Endothelial cell of umbilical vein (primary cell): ENCODE measurements around the gene PITPNM3. TPM values are rescaled to one million over a fixed set of nuclear protein-coding genes. Genes with fewer than 3 reads are reported as not detected.

ENCODE experiments used
- BruUV-seq: library from RNA; stranded (reverse); fragments of 400-500 nt; replicated peaks from 2 replicates; lab custom pipeline; 2021; lab: Mats Ljungman, UMichigan
- CTCF ChIA-PET: fragments of 300-600, 350-600 bp; sonication (Branson Sonifier 250); formaldehyde crosslinking; loops from one replicate; lab custom pipeline; 2021; ENCODE audit warnings: antibody characterized with exemption, inconsistent platforms; lab: Charles Lee
- POLR2A ChIA-PET: fragments of 300-600, 350-600 bp; sonication (Branson Sonifier 250); formaldehyde crosslinking; loops from one replicate; lab custom pipeline; 2021; ENCODE audit warnings: antibody characterized with exemption, inconsistent platforms; lab: Charles Lee
- DNase-seq: peaks from one replicate; pipeline ENCODE4 v3.0.0-alpha.2; 2011; ENCODE audit warnings: low read depth, low spot score
- FAIRE-seq: peaks from 2 replicates; lab custom pipeline; 2011; peaks lifted over from hg19 to GRCh38; lab: Jason Lieb, UNC
- H2AFZ ChIP-seq: 2 replicates; pipeline ENCODE4 v1.6.0; 2012; ENCODE audit warnings: low read depth, low read length, control low read depth, inconsistent platforms
- H3K27ac ChIP-seq: 2 replicates; pipeline ENCODE4 v1.5.1; 2011; ENCODE audit warnings: low read depth, mild to moderate bottlenecking, control low read depth, low read length, moderate library complexity; ENCODE audit not compliant: insufficient read depth
- H3K27me3 ChIP-seq, 2 experiments: 2 replicates each; pipeline versions ENCODE4 v1.6.0 to v1.6.1; 2011; ENCODE audit warnings: low read length in 2 of 2, mixed read lengths in 1 of 2; ENCODE audit not compliant: control insufficient read depth in 2 of 2, insufficient read depth in 2 of 2
- H3K36me3 ChIP-seq, 2 experiments: 2 replicates in 1 of 2; 3 replicates in 1 of 2; pipeline ENCODE4 v1.5.1; 2011; ENCODE audit warnings: low read length in 2 of 2, mild to moderate bottlenecking in 1 of 2, moderate library complexity in 1 of 2; ENCODE audit not compliant: control insufficient read depth in 2 of 2, insufficient read depth in 2 of 2; ENCODE audit errors: extremely low read depth in 1 of 2
- H3K4me1 ChIP-seq: 3 replicates; pipeline ENCODE4 v1.5.1; 2011; ENCODE audit warnings: mild to moderate bottlenecking, low read length; ENCODE audit not compliant: control insufficient read depth, insufficient read depth; ENCODE audit errors: extremely low read depth
- H3K4me2 ChIP-seq: 2 replicates; pipeline ENCODE4 v1.6.1; 2011; ENCODE audit warnings: low read length, control low read depth, mixed read lengths; ENCODE audit not compliant: insufficient read depth
- H3K4me3 ChIP-seq, 3 experiments: fragments of 200-600 bp in 1 of 3; sonication (generic), shearing (Covaris generic) in 1 of 3; replicated peaks in 1 of 3; 2 replicates each; pipeline ENCODE4 v1.5.1; 2011 to 2016; ENCODE audit warnings: control low read depth in 3 of 3, low read length in 3 of 3, mild to moderate bottlenecking in 2 of 3, inconsistent platforms in 1 of 3, low read depth in 1 of 3, moderate library complexity in 1 of 3; ENCODE audit not compliant: insufficient read depth in 1 of 3
- H3K79me2 ChIP-seq: 2 replicates; pipeline ENCODE4 v1.6.0; 2012; ENCODE audit warnings: low read length, inconsistent platforms; ENCODE audit not compliant: control insufficient read depth, insufficient read depth
- H3K9ac ChIP-seq: replicated peaks from 2 replicates; pipeline ENCODE3; 2011; ENCODE audit warnings: low read length, control low read depth; ENCODE audit not compliant: insufficient read depth; ENCODE audit errors: extremely low read depth
- H3K9me1 ChIP-seq: replicated peaks from 3 replicates; pipeline ENCODE4 v1.6.0; 2011; ENCODE audit warnings: mild to moderate bottlenecking, low read length; ENCODE audit not compliant: control insufficient read depth, insufficient read depth; ENCODE audit errors: extremely low read depth
- H3K9me3 ChIP-seq: replicated peaks from 2 replicates; pipeline ENCODE4 v1.5.1; 2012; ENCODE audit warnings: low read length, inconsistent platforms; ENCODE audit not compliant: control insufficient read depth, insufficient read depth
- H4K20me1 ChIP-seq: replicated peaks from 2 replicates; pipeline ENCODE3; 2011; ENCODE audit warnings: mild to moderate bottlenecking, low read length; ENCODE audit not compliant: control insufficient read depth, insufficient read depth; ENCODE audit errors: extremely low read depth
- EZH2 ChIP-seq: IDR thresholded peaks from 2 replicates; pipeline ENCODE4 v1.6.1; 2012; ENCODE audit warnings: borderline replicate concordance, low read depth, mild to moderate bottlenecking, moderate library complexity, low read length, inconsistent platforms; ENCODE audit not compliant: severe bottlenecking
- FOS ChIP-seq: IDR thresholded peaks from 2 replicates; pipeline ENCODE4 v1.6.1; 2011; ENCODE audit warnings: mild to moderate bottlenecking, low read length, moderate library complexity, borderline replicate concordance; ENCODE audit not compliant: insufficient read depth
- GATA2 ChIP-seq: IDR thresholded peaks from 2 replicates; pipeline ENCODE4 v1.7.0; 2011; ENCODE audit warnings: low read depth, mild to moderate bottlenecking, moderate library complexity, mixed read lengths, low read length; ENCODE audit not compliant: insufficient read length, insufficient read depth
- JUN ChIP-seq: IDR thresholded peaks from 2 replicates; pipeline ENCODE4 v1.6.1; 2011; ENCODE audit warnings: borderline replicate concordance, low read depth; ENCODE audit not compliant: insufficient read length, insufficient read depth
- MYC ChIP-seq: IDR thresholded peaks from one replicate; pipeline ENCODE4 v1.6.1; 2011; ENCODE audit warnings: mild to moderate bottlenecking, low read depth, low read length
- POLR2A ChIP-seq: IDR thresholded peaks from 2 replicates; pipeline ENCODE4 v1.6.1; 2012; ENCODE audit warnings: low read depth, mild to moderate bottlenecking, control low read depth, low read length
- POLR2AphosphoS5 ChIP-seq: IDR thresholded peaks from 2 replicates; pipeline ENCODE4 v1.6.1; 2012; ENCODE audit warnings: low read depth, mild to moderate bottlenecking, control low read depth, low read length, moderate library complexity; ENCODE audit not compliant: insufficient read depth
- dilution Hi-C: fragments of 300-500 bp; cut with MboI; formaldehyde crosslinking; loops from one replicate; pipeline ENCODE4 v1.15.0; 2019; ENCODE audit warnings: low sequenced_read_pairs; ENCODE audit not compliant: extremely low pct_ligation_motif_present
- intact Hi-C: fragments of 100-400 bp; cut with micrococcal nuclease; formaldehyde crosslinking; loops from one replicate; pipeline ENCODE4 v1.10.0; 2022
- polyA plus RNA-seq, 4 experiments: library from polyadenylated mRNA; depleted of rRNA in 3 of 4; stranded (reverse) in 3 of 4; unstranded in 1 of 4; fragments of >200 nt; gene quantifications; 2 replicates each; pipeline versions ENCODE4 v1.2.1 to v1.2.3, GENCODE V29; 2011 to 2012; ENCODE audit warnings: missing spikeins in 1 of 4
- total RNA-seq: library from RNA; stranded (reverse); gene quantifications from 2 replicates; pipeline ENCODE4 v1.2.3, GENCODE V29; 2021
- TF ChIP-seq, protein P1 (sequence below): IDR thresholded peaks from 2 replicates; pipeline ENCODE4 v1.6.1; 2011; ENCODE audit not compliant: insufficient read depth, insufficient read length
- TF ChIP-seq, protein P2 (sequence below), 2 donors: IDR thresholded peaks; 1 replicate in 1 of 2; 2 replicates in 1 of 2; pipeline ENCODE4 v1.5.1; 2011; ENCODE audit warnings: low read length in 2 of 2, mild to moderate bottlenecking in 2 of 2, moderate library complexity in 2 of 2, control low read depth in 1 of 2, inconsistent platforms in 1 of 2, low read depth in 1 of 2; ENCODE audit not compliant: insufficient read depth in 1 of 2; ENCODE audit errors: extremely low read depth in 1 of 2

Gene PITPNM3
- total and polyA plus RNA-seq, 2 donors (not counting 3 experiments of a cell fraction or from before 2014, with no cell fraction given) = 1.0 to 1.9 TPM

DNA sequence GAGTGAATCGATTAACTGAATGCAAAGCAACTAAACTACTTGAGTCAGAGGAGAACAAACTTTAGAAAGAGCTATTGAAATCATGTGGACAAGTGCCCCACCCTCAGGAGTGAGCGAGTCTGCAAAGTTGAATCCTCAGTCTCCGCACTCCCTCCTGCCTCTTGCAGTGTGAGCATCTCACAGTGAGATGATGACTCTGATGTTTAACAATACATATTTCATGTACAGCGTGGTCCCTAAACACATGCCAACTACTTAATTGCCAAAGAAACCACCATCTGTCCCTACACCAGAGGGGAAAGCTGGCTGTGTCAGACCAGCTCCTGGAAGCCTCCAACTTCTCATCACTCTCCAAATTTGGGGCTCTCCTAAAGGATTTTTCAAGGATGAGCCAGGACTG, 80.9 kb downstream of the PITPNM3 start:
- no peak for FAIRE-seq

DNA sequence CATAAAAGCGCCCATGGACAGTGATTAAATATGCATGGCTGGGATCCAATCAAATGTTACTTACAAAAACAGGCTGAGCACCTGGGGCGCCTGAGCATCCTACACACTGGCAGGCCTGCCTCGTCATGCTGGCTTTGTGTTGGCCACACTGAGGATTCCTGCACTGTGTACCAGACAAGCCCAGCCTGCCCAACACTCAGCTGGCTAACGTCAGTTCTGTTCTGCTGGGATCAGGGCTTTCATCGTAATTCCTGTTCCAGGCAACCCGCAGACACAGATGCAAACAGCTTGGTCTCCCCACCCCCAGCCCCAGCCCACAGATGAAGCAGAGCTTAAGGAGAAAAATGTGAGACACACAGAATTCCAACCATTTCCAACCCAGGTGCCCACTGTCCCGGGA, 81.4 kb downstream of the PITPNM3 start:
- Histone ChIP-seq H3K4me1 (peaks cover 15% of the 10 kb centered on the region), H4K20me1 (no peaks in the 10 kb centered on the region), H3K27me3 (no peaks in the 10 kb centered on the region), H3K79me2 (no peaks in the 10 kb centered on the region), H3K4me3 (no peak overlapping the region), H3K36me3 (no peaks in the 10 kb centered on the region), H3K9me1 (no peaks in the 10 kb centered on the region), H3K4me2 (no peak overlapping the region), H2AFZ (no peak overlapping the region), H3K9me3 (no peaks in the 10 kb centered on the region), H3K27ac (no peak overlapping the region), H3K9ac (no peak overlapping the region)
- DNase-seq (no peak), FAIRE-seq (no peak)
- BruUV-seq = no TSS peak
- TF ChIP-seq FOS (no peak), POLR2AphosphoS5 (no peak), EZH2 (no peak), JUN (no peak), GATA2 (no peak), MYC (no peak), POLR2A (no peak)
- TF ChIP-seq, protein P1, sequence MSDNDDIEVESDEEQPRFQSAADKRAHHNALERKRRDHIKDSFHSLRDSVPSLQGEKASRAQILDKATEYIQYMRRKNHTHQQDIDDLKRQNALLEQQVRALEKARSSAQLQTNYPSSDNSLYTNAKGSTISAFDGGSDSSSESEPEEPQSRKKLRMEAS = no peak
- TF ChIP-seq, protein P2, sequence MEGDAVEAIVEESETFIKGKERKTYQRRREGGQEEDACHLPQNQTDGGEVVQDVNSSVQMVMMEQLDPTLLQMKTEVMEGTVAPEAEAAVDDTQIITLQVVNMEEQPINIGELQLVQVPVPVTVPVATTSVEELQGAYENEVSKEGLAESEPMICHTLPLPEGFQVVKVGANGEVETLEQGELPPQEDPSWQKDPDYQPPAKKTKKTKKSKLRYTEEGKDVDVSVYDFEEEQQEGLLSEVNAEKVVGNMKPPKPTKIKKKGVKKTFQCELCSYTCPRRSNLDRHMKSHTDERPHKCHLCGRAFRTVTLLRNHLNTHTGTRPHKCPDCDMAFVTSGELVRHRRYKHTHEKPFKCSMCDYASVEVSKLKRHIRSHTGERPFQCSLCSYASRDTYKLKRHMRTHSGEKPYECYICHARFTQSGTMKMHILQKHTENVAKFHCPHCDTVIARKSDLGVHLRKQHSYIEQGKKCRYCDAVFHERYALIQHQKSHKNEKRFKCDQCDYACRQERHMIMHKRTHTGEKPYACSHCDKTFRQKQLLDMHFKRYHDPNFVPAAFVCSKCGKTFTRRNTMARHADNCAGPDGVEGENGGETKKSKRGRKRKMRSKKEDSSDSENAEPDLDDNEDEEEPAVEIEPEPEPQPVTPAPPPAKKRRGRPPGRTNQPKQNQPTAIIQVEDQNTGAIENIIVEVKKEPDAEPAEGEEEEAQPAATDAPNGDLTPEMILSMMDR (IDR thresholded peaks at IDR 0.05; ENCODE audit: extremely low read depth in 1 of 2, insufficient read depth in 1 of 2, low read depth in 1 of 2, low read length in 2 of 2) = no peak
- ChIA-PET CTCF (interaction anchor here (1.0 to 5.8 kb wide), 7 partner anchors 11 to 174 kb away, joined by 4 to 77 read pairs (median 7); partner anchors contain the start of genes KIAA0753 and TXNDC17), POLR2A (no interaction called here)
- dilution Hi-C loops (no loop called here), intact Hi-C loops (loop anchor here (5.0 kb wide), 2 partner anchors 32 to 147 kb away; no protein-coding TSS in a partner anchor)

More for the DNA sequence above, 80.9 kb downstream of the PITPNM3 start:
- H3K4me1 ChIP-seq = peaks cover 15% of the 10 kb centered on the region
- dilution Hi-C loops = no loop called here
- TF ChIP-seq FOS = no peak
- no peak for TF ChIP-seq GATA2
- TF ChIP-seq POLR2A = no peak
- TF ChIP-seq EZH2 = no peak
- intact Hi-C loops = no loop called here
- no peaks in the 10 kb centered on the region for H3K9me1 ChIP-seq
- no peak overlapping the region for H2AFZ ChIP-seq
- H3K27ac ChIP-seq = no peak overlapping the region
- ChIA-PET POLR2A (no interaction called here), CTCF (interaction anchor here (1.0 to 5.8 kb wide), 6 partner anchors 12 to 173 kb away, joined by 4 to 77 read pairs (median 6); no protein-coding TSS in a partner anchor)
- H3K9me3 ChIP-seq = no peaks in the 10 kb centered on the region
- no peaks in the 10 kb centered on the region for H3K79me2 ChIP-seq
- no peaks in the 10 kb centered on the region for H4K20me1 ChIP-seq
- no peaks in the 10 kb centered on the region for H3K36me3 ChIP-seq
- no peak for DNase-seq
- no peak overlapping the region for H3K4me2 ChIP-seq
- BruUV-seq = no TSS peak
- no peak overlapping the region for H3K9ac ChIP-seq
- H3K27me3 ChIP-seq = no peaks in the 10 kb centered on the region
- no peak overlapping the region for H3K4me3 ChIP-seq
